Measurements from ENCODE around the gene HPS6.

DNA sequence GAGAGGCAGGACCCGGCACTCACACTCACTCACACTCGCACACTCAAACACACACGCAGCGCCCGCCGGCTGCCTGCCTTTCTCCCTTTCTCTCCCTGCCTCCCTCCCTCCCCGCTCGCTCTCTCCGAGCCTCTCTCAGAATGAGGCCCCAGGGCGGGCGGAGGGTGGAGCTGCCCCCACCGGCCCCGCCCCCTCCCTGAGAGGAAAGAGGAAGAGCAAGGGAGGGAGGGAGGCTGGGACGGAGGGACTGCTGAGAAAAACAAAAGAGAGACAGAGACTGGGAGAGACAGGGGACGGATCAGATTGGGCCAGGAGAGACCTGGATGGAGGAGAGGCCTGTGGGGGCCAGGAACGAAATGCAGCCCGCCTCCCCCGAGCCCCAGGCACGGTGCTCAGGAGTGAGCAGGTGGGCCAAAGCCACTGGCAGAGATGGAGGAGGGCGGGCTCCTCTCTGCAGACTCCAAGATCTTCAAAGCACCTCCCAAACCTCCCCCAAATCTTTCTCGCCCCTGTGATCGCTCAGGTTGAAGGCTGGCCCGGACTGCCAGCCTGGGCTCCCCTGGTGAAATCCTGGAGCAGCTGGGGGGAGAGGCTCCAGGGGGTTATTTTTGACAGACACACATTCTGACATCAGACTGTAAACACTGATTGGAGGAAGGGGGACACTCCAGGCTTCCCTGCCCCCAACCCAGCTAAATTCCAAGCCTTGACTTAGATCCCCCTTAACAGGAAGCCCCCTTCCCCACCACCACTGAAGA is 49.9 kb downstream of the HPS6 start:
- TF ChIP-seq, protein P1, sequence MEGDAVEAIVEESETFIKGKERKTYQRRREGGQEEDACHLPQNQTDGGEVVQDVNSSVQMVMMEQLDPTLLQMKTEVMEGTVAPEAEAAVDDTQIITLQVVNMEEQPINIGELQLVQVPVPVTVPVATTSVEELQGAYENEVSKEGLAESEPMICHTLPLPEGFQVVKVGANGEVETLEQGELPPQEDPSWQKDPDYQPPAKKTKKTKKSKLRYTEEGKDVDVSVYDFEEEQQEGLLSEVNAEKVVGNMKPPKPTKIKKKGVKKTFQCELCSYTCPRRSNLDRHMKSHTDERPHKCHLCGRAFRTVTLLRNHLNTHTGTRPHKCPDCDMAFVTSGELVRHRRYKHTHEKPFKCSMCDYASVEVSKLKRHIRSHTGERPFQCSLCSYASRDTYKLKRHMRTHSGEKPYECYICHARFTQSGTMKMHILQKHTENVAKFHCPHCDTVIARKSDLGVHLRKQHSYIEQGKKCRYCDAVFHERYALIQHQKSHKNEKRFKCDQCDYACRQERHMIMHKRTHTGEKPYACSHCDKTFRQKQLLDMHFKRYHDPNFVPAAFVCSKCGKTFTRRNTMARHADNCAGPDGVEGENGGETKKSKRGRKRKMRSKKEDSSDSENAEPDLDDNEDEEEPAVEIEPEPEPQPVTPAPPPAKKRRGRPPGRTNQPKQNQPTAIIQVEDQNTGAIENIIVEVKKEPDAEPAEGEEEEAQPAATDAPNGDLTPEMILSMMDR (conservative IDR thresholded peaks at IDR 0.05; ENCODE audit: low read length): no peak
- TF ChIP-seq EZH2phosphoT487 (IDR thresholded peaks at IDR 0.05; ENCODE audit: borderline replicate concordance, low read depth, low read length): no peak
